ENCODE measurements around the gene ISG20. TPM values are rescaled to one million over a fixed set of nuclear protein-coding genes. Genes with fewer than 3 reads are reported as not detected.
A peak's percentile ranks its signal among the peaks of the same experiment; 100 is the strongest.

ISG20 gene
- total RNA-seq, 2 experiments from 2014 or later = 310 to 345 TPM

- H3K9me3 ChIP-seq (ENCODE audit: low read length) = no peaks in the 10 kb centered on the region
- peak overlapping the region; percentile 58 for H3K4me2 ChIP-seq (ENCODE audit: low read length)
- intact Hi-C loops (cut with micrococcal nuclease; ENCODE audit: unreplicated experiment) = loop anchor here (10.0 kb wide), 2 partner anchors 277 to 457 kb away; partner anchors contain the start of gene ABHD2
- no peak overlapping the region for H3K27ac ChIP-seq (ENCODE audit: low read depth, low read length, poor library complexity, severe bottlenecking)
- H2AFZ ChIP-seq (ENCODE audit: low read length) = no peak overlapping the region
- TF ChIP-seq CTCF (conservative IDR thresholded peaks at IDR 0.05; ENCODE audit: low read length) = no peak
- no peak for TF ChIP-seq EZH2phosphoT487 (IDR thresholded peaks at IDR 0.05; ENCODE audit: borderline replicate concordance, low read depth, low read length)
- peaks cover 75% of the 10 kb centered on the region for H3K79me2 ChIP-seq (ENCODE audit: insufficient read depth, low read depth, low read length)
- ChIA-PET POLR2A (interaction anchor here (1.1 to 1.7 kb wide), 2 partner anchors 8 to 37 kb away, joined by 3 to 8 read pairs; no protein-coding TSS in a partner anchor), CTCF (ENCODE audit: unreplicated experiment) (interaction anchor here (0.6 to 1.1 kb wide), 3 partner anchors 10 to 35 kb away, joined by 3 to 4 read pairs (median 3); no protein-coding TSS in a partner anchor)
- no peak for DNase-seq (ENCODE audit: low spot score)
- BruUV-seq (replicated peaks) = no TSS peak
- H3K36me3 ChIP-seq (ENCODE audit: insufficient read depth, low read length) = peaks cover 93% of the 10 kb centered on the region
- H3K4me1 ChIP-seq (ENCODE audit: insufficient read depth, low read length, poor library complexity, severe bottlenecking) = peaks cover 74% of the 10 kb centered on the region
- peaks cover 50% of the 10 kb centered on the region for H4K20me1 ChIP-seq (ENCODE audit: insufficient read depth, low read length)
- H3K4me3 ChIP-seq (ENCODE audit: low read depth, low read length, poor library complexity, severe bottlenecking) = no peak overlapping the region
- H3K9me2 ChIP-seq (ENCODE audit: insufficient read depth, low read length) = no peaks in the 10 kb centered on the region
Measured at GRCh38 chr15:88628018-88628654, 10.7 kb upstream of the ISG20 start.

- Histone ChIP-seq H3K9me3 (ENCODE audit: low read length) (no peaks in the 10 kb centered on the region), H3K36me3 (ENCODE audit: insufficient read depth, low read length) (peaks cover 92% of the 10 kb centered on the region), H4K20me1 (ENCODE audit: insufficient read depth, low read length) (peaks cover 41% of the 10 kb centered on the region), H3K4me1 (ENCODE audit: insufficient read depth, low read length, poor library complexity, severe bottlenecking) (peaks cover 72% of the 10 kb centered on the region), H3K4me2 (ENCODE audit: low read length) (no peak overlapping the region), H2AFZ (ENCODE audit: low read length) (no peak overlapping the region), H3K9me2 (ENCODE audit: insufficient read depth, low read length) (no peaks in the 10 kb centered on the region), H3K27ac (ENCODE audit: low read depth, low read length, poor library complexity, severe bottlenecking) (no peak overlapping the region), H3K4me3 (ENCODE audit: low read depth, low read length, poor library complexity, severe bottlenecking) (no peak overlapping the region), H3K79me2 (ENCODE audit: insufficient read depth, low read depth, low read length) (peaks cover 72% of the 10 kb centered on the region)
- intact Hi-C loops (cut with micrococcal nuclease; ENCODE audit: unreplicated experiment) = loop anchor here (10.0 kb wide), 2 partner anchors 276 to 456 kb away; partner anchors contain the start of gene ABHD2
- ChIA-PET POLR2A (no interaction called here), CTCF (ENCODE audit: unreplicated experiment) (no interaction called here)
- no TSS peak for BruUV-seq (replicated peaks)
- TF ChIP-seq CTCF (conservative IDR thresholded peaks at IDR 0.05; ENCODE audit: low read length) (no peak), EZH2phosphoT487 (IDR thresholded peaks at IDR 0.05; ENCODE audit: borderline replicate concordance, low read depth, low read length) (no peak)
- no peak for DNase-seq (ENCODE audit: low spot score)
Measured at GRCh38 chr15:88629071-88629470, 9.7 kb upstream of the ISG20 start.

GRCh38 chr15:88630141-88630721 lies 8.6 kb upstream of the ISG20 start:
- ChIA-PET CTCF (ENCODE audit: unreplicated experiment) (no interaction called here), POLR2A (no interaction called here)
- H4K20me1 ChIP-seq (ENCODE audit: insufficient read depth, low read length) = peaks cover 33% of the 10 kb centered on the region
- H3K4me1 ChIP-seq (ENCODE audit: insufficient read depth, low read length, poor library complexity, severe bottlenecking) = peaks cover 75% of the 10 kb centered on the region
- H3K27ac ChIP-seq (ENCODE audit: low read depth, low read length, poor library complexity, severe bottlenecking) = peak overlapping the region; percentile 21
- no peak overlapping the region for H2AFZ ChIP-seq (ENCODE audit: low read length)
- H3K9me2 ChIP-seq (ENCODE audit: insufficient read depth, low read length) = no peaks in the 10 kb centered on the region
- intact Hi-C loops (cut with micrococcal nuclease; ENCODE audit: unreplicated experiment) = no loop called here
- TF ChIP-seq EZH2phosphoT487 (IDR thresholded peaks at IDR 0.05; ENCODE audit: borderline replicate concordance, low read depth, low read length) = no peak
- no peak for TF ChIP-seq CTCF (conservative IDR thresholded peaks at IDR 0.05; ENCODE audit: low read length)
- H3K79me2 ChIP-seq (ENCODE audit: insufficient read depth, low read depth, low read length) = peaks cover 70% of the 10 kb centered on the region
- peaks cover 92% of the 10 kb centered on the region for H3K36me3 ChIP-seq (ENCODE audit: insufficient read depth, low read length)
- no peaks in the 10 kb centered on the region for H3K9me3 ChIP-seq (ENCODE audit: low read length)
- DNase-seq (ENCODE audit: low spot score) = no peak
- no peak overlapping the region for H3K4me2 ChIP-seq (ENCODE audit: low read length)
- no TSS peak for BruUV-seq (replicated peaks)
- no peak overlapping the region for H3K4me3 ChIP-seq (ENCODE audit: low read depth, low read length, poor library complexity, severe bottlenecking)
